A549 (cell line): Measurements from ENCODE around the gene PTGFRN. TPM values are rescaled to one million over a fixed set of nuclear protein-coding genes. Genes with fewer than 3 reads are reported as not detected.

Experiments used
- ATAC-seq, 2 experiments: fragments of 200-7000 bp in 1 of 2; fragments of >200 bp in 1 of 2; cut with Nextera tagmentation in 1 of 2; cut with Tn5 transposase in 1 of 2; 3 replicates each; pipeline versions ENCODE4 v1.8.0 to v1.9.1; 2018 to 2020; ENCODE audit warnings: mild to moderate bottlenecking in 1 of 2, moderate library complexity in 1 of 2
- CTCF ChIA-PET: fragments of 300-600 bp; sonication (Branson Sonifier 250); formaldehyde crosslinking; extraction: SDS; loops from one replicate; lab custom pipeline; 2021; ENCODE audit warnings: antibody characterized with exemption, inconsistent platforms; lab: Yijun Ruan, JAX
- POLR2A ChIA-PET: fragments of 350-600 bp; formaldehyde crosslinking; extraction: SDS; loops from one replicate; lab custom pipeline; 2021; ENCODE audit warnings: antibody characterized with exemption, inconsistent platforms; lab: Yijun Ruan, JAX
- DNase-seq, 2 experiments: peaks; one replicate each; pipeline versions ENCODE4 v3.0.0 to v3.0.0-alpha.2; 2011 to 2016; ENCODE audit warnings: low read depth in 1 of 2, low spot score in 1 of 2
- FAIRE-seq: peaks from 2 replicates; lab custom pipeline; 2011; peaks lifted over from hg19 to GRCh38; lab: Jason Lieb, UNC
- H3K27ac ChIP-seq, 2 experiments: fragments of >200 bp; sonication (Bioruptor Twin); formaldehyde crosslinking; 3 replicates each; pipeline ENCODE4 v1.5.1; 2016 to 2017
- H3K4me1 ChIP-seq: fragments of >200 bp; sonication (Bioruptor Twin); formaldehyde crosslinking; 3 replicates; pipeline ENCODE4 v1.6.1; 2016
- H3K4me2 ChIP-seq: fragments of >200 bp; sonication (Bioruptor Twin); formaldehyde crosslinking; 3 replicates; pipeline ENCODE4 v1.6.1; 2016
- H3K4me3 ChIP-seq: fragments of >200 bp; sonication (Bioruptor Twin); formaldehyde crosslinking; 3 replicates; pipeline ENCODE4 v1.5.1; 2016
- H3K9me3 ChIP-seq: fragments of >200 bp; sonication (Bioruptor Twin); formaldehyde crosslinking; 3 replicates; pipeline ENCODE4 v1.6.1; 2016
- CHD2 ChIP-seq: fragments of 150-350 bp; IDR thresholded peaks from 2 replicates; pipeline ENCODE4 v1.6.1; 2014; ENCODE audit warnings: low read length; ENCODE audit not compliant: partially characterized antibody
- CHD4 ChIP-seq: fragments of 200-600 bp; sonication (generic); IDR thresholded peaks from 2 replicates; pipeline ENCODE4 v1.6.1; 2016; ENCODE audit warnings: antibody characterized with exemption, mild to moderate bottlenecking, borderline replicate concordance
- E2F6 ChIP-seq: IDR thresholded peaks from 2 replicates; pipeline ENCODE4 v1.6.1; 2012; ENCODE audit warnings: low read depth, borderline replicate concordance
- EHF ChIP-seq: fragments of 250-450 bp; sonication (Bioruptor Pico); IDR thresholded peaks from 2 replicates; pipeline ENCODE4 v1.5.0; 2020; ENCODE audit warnings: mild to moderate bottlenecking
- EP300 ChIP-seq, 2 experiments: fragments of >200 bp; sonication (Bioruptor Twin); formaldehyde crosslinking; IDR thresholded peaks; 2 replicates in 1 of 2; 3 replicates in 1 of 2; pipeline ENCODE4 v1.6.1; 2016 to 2017
- FOSB ChIP-seq: fragments of 250-450 bp; sonication (Bioruptor Pico); IDR thresholded peaks from 2 replicates; pipeline ENCODE4 v1.5.0; 2020; ENCODE audit warnings: mild to moderate bottlenecking, moderate library complexity
- FOSL2 ChIP-seq, 2 experiments: fragments of 450-650 bp in 1 of 2; fragments of >200 bp in 1 of 2; sonication (Bioruptor Twin) in 1 of 2; formaldehyde crosslinking; IDR thresholded peaks; 2 replicates each; pipeline versions ENCODE4 v1.5.0 to v1.6.1; 2016 to 2020; ENCODE audit warnings: mild to moderate bottlenecking in 1 of 2, moderate library complexity in 1 of 2
- HDAC2 ChIP-seq: fragments of 200-600 bp; sonication (generic); IDR thresholded peaks from 2 replicates; pipeline ENCODE4 v1.6.1; 2016
- HEYL ChIP-seq: fragments of 250-450 bp; sonication (Bioruptor Pico); IDR thresholded peaks from 2 replicates; pipeline ENCODE4 v1.8.0; 2021; ENCODE audit warnings: mild to moderate bottlenecking, moderate library complexity
- HOXB5 ChIP-seq: fragments of 250-450 bp; sonication (Bioruptor Pico); IDR thresholded peaks from 2 replicates; pipeline ENCODE4 v1.5.0; 2020; ENCODE audit warnings: mild to moderate bottlenecking, moderate library complexity
- JUN ChIP-seq, 2 experiments: fragments of >200 bp; sonication (Bioruptor Twin); formaldehyde crosslinking; IDR thresholded peaks; 2 replicates in 1 of 2; 3 replicates in 1 of 2; pipeline ENCODE4 v1.6.1; 2016 to 2017
- MAFK ChIP-seq: fragments of 450-650 bp; IDR thresholded peaks from 2 replicates; pipeline ENCODE4 v1.6.1; 2014; ENCODE audit not compliant: partially characterized antibody
- MAX ChIP-seq: IDR thresholded peaks from 2 replicates; pipeline ENCODE4 v1.6.1; 2012
- MYC ChIP-seq: IDR thresholded peaks from 2 replicates; pipeline ENCODE4 v1.6.1; 2012; ENCODE audit warnings: mild to moderate bottlenecking, inconsistent platforms, low read length, improper control_type of control experiment, borderline replicate concordance
- NR3C1 ChIP-seq: fragments of >200 bp; sonication (Bioruptor Twin); formaldehyde crosslinking; IDR thresholded peaks from 3 replicates; pipeline ENCODE4 v1.6.1; 2017
- POLR2AphosphoS2 ChIP-seq: conservative IDR thresholded peaks from 2 replicates; pipeline ENCODE4 v1.6.1; 2012; ENCODE audit warnings: low read length, improper control_type of control experiment, inconsistent platforms
- RAD21 ChIP-seq, 2 experiments: fragments of >200 bp in 1 of 2; sonication (Bioruptor Twin) in 1 of 2; formaldehyde crosslinking in 1 of 2; IDR thresholded peaks in 1 of 2; conservative IDR thresholded peaks in 1 of 2; 2 replicates in 1 of 2; 3 replicates in 1 of 2; pipeline ENCODE4 v1.6.1; 2012 to 2018; ENCODE audit warnings: inconsistent platforms in 1 of 2
- REST ChIP-seq: fragments of 200-600 bp; sonication (generic); IDR thresholded peaks from 2 replicates; pipeline ENCODE4 v1.6.1; 2016; ENCODE audit warnings: antibody characterized with exemption, mild to moderate bottlenecking, moderate library complexity
- SMC3 ChIP-seq: fragments of >200 bp; sonication (Bioruptor Twin); formaldehyde crosslinking; IDR thresholded peaks from 3 replicates; pipeline ENCODE4 v1.6.1; 2018; ENCODE audit warnings: inconsistent platforms
- SREBF2 ChIP-seq: fragments of 450-650 bp; IDR thresholded peaks from 2 replicates; pipeline ENCODE4 v1.6.1; 2014; ENCODE audit warnings: mild to moderate bottlenecking, moderate library complexity
- TP53 ChIP-seq: fragments of 250-450 bp; sonication (Bioruptor Pico); IDR thresholded peaks from 2 replicates; pipeline ENCODE4 v1.5.0; 2021; ENCODE audit warnings: mild to moderate bottlenecking, moderate library complexity
- ZSCAN20 ChIP-seq: fragments of 250-450 bp; sonication (Bioruptor Pico); IDR thresholded peaks from 2 replicates; pipeline ENCODE4 v1.8.0; 2022; ENCODE audit warnings: mild to moderate bottlenecking, moderate library complexity
- WGBS: methylation state at CpG from one replicate; pipeline ENCODE4 v1.1.6; 2017; ENCODE audit errors: missing lambda C conversion rate; 5-methylcytosine and 5-hydroxymethylcytosine counted together
- polyA plus RNA-seq, 4 experiments: library from polyadenylated mRNA; depleted of rRNA in 3 of 4; stranded (reverse); fragments of >200 nt; fragmentation: RNase III in 1 of 4; extraction: RNeasy Plus Mini Kit Qiagen cat#74134 plus additional on column Dnase treatment in 1 of 4; gene quantifications; 2 replicates in 3 of 4; 3 replicates in 1 of 4; pipeline ENCODE4 v1.2.3, GENCODE V29; 2011 to 2017

The PTGFRN gene
- polyA plus RNA-seq, 2 of the 4 experiments (the other 2 are of a cell fraction), result 17.4 to 39.0 TPM

- FAIRE-seq, result no peak
- WGBS, result 67% methylated on average over 1 of the region's 1 CpG
- POLR2A ChIA-PET, result no interaction called here
These were observed 33.7 kb downstream of the PTGFRN start for GRCh38 chr1:116943438-116943837.

GRCh38 chr1:116944613-116945012 is 34.9 kb downstream of the PTGFRN start:
- no peak for ATAC-seq
- Histone ChIP-seq H3K4me3 (no peak overlapping the region), H3K9me3 (no peaks in the 10 kb centered on the region), H3K4me1 (no peaks in the 10 kb centered on the region), H3K4me2 (no peak overlapping the region), H3K27ac (no peak overlapping the region)
- no peak for DNase-seq
- ChIA-PET CTCF (no interaction called here), POLR2A (no interaction called here)
- TF ChIP-seq MAX, result no peak
- no peak for TF ChIP-seq NR3C1
- no peak for TF ChIP-seq CHD2
- no peak for TF ChIP-seq POLR2AphosphoS2
- TF ChIP-seq EP300 (IDR thresholded peaks at IDR 0.05), result no peak
- TF ChIP-seq TP53 (CRISPR knock-in tag), result no peak
- TF ChIP-seq MAFK, result no peak
- no peak for TF ChIP-seq FOSL2 (IDR thresholded peaks at IDR 0.05)
- TF ChIP-seq FOSL2 (CRISPR knock-in tag; IDR thresholded peaks at IDR 0.05), result no peak
- TF ChIP-seq MYC, result no peak
- no peak for TF ChIP-seq ZSCAN20 (CRISPR knock-in tag)
- no peak for TF ChIP-seq E2F6
- no peak for TF ChIP-seq REST
- WGBS, result 94% methylated on average over 15 of the region's 42 CpGs
- no peak for FAIRE-seq

More at GRCh38 chr1:116943438-116943837, 33.7 kb downstream of the PTGFRN start:
- CTCF ChIA-PET, result no interaction called here
- no peak for DNase-seq
- ATAC-seq, result no peak
- H3K27ac ChIP-seq, result no peak overlapping the region
- no peak for TF ChIP-seq CHD4
- TF ChIP-seq HDAC2, result no peak
- no peak for TF ChIP-seq EHF (CRISPR knock-in tag)
- TF ChIP-seq E2F6, result no peak
- no peak for TF ChIP-seq REST
- no peak for TF ChIP-seq HEYL (CRISPR knock-in tag)
- no peak for TF ChIP-seq SREBF2
- no peak for TF ChIP-seq MAFK
- no peak for TF ChIP-seq FOSB (CRISPR knock-in tag)
- no peak for TF ChIP-seq JUN (IDR thresholded peaks at IDR 0.05)
- no peak for TF ChIP-seq NR3C1
- no peak for TF ChIP-seq SMC3
- TF ChIP-seq HOXB5 (CRISPR knock-in tag), result no peak
- no peak for TF ChIP-seq RAD21 (conservative IDR thresholded peaks at IDR 0.05 in 1 of 2, IDR thresholded peaks at IDR 0.05 in 1 of 2)
- TF ChIP-seq TP53 (CRISPR knock-in tag), result no peak
- no peaks in the 10 kb centered on the region for H3K4me1 ChIP-seq
- no peak overlapping the region for H3K4me3 ChIP-seq
- H3K9me3 ChIP-seq, result no peaks in the 10 kb centered on the region
- no peak overlapping the region for H3K4me2 ChIP-seq
